ES-I3 (cell line): Measurements from ENCODE around the gene CPOX.

ENCODE experiments used
- H3K36me3 ChIP-seq: 2 replicates; pipeline ENCODE4 v1.6.1; 2013; ENCODE audit warnings: mild to moderate bottlenecking, low read length, control low read depth, moderate library complexity; ENCODE audit not compliant: insufficient read depth
- H3K4me1 ChIP-seq: 2 replicates; pipeline ENCODE4 v1.6.1; 2013; ENCODE audit warnings: mild to moderate bottlenecking, control low read depth, low read length; ENCODE audit not compliant: insufficient read depth
- H3K9ac ChIP-seq: 2 replicates; pipeline ENCODE4 v1.6.1; 2013; ENCODE audit warnings: low read depth, mild to moderate bottlenecking, low read length, moderate library complexity
- H3K9me3 ChIP-seq: 2 replicates; pipeline ENCODE4 v1.6.1; 2013; ENCODE audit warnings: mild to moderate bottlenecking, low read length, moderate library complexity; ENCODE audit not compliant: control insufficient read depth, insufficient read depth

The CPOX gene

GRCh38 chr3:98550833-98551232 is 42.6 kb downstream of the CPOX start:
- Histone ChIP-seq H3K4me1 (no peaks in the 10 kb centered on the region), H3K36me3 (no peaks in the 10 kb centered on the region), H3K9ac (no peak overlapping the region), H3K9me3 (no peaks in the 10 kb centered on the region)

GRCh38 chr3:98548544-98548943 is 44.9 kb downstream of the CPOX start:
- H3K4me1 ChIP-seq = no peaks in the 10 kb centered on the region
- H3K9ac ChIP-seq = no peak overlapping the region
- no peaks in the 10 kb centered on the region for H3K36me3 ChIP-seq
- no peaks in the 10 kb centered on the region for H3K9me3 ChIP-seq

- Histone ChIP-seq H3K4me1 (no peaks in the 10 kb centered on the region), H3K36me3 (no peaks in the 10 kb centered on the region), H3K9ac (no peak overlapping the region), H3K9me3 (no peaks in the 10 kb centered on the region)
Measured at GRCh38 chr3:98545940-98546339, 47.5 kb downstream of the CPOX start.

GRCh38 chr3:98542623-98543022 is 50.8 kb downstream of the CPOX start:
- Histone ChIP-seq H3K9me3 (no peaks in the 10 kb centered on the region; the same call in 1 of the 2 replicates), H3K4me1 (no peaks in the 10 kb centered on the region), H3K9ac (no peak overlapping the region), H3K36me3 (no peaks in the 10 kb centered on the region)

- Histone ChIP-seq H3K9me3 (no peaks in the 10 kb centered on the region; the same call in 1 of the 2 replicates), H3K36me3 (no peaks in the 10 kb centered on the region), H3K9ac (no peak overlapping the region), H3K4me1 (no peaks in the 10 kb centered on the region)
Measured at GRCh38 chr3:98541695-98542094, 51.7 kb downstream of the CPOX start.

GRCh38 chr3:98540346-98540745 is 53.1 kb downstream of the CPOX start:
- Histone ChIP-seq H3K9me3 (no peaks in the 10 kb centered on the region; the same call in 1 of the 2 replicates), H3K36me3 (no peaks in the 10 kb centered on the region), H3K9ac (no peak overlapping the region), H3K4me1 (no peaks in the 10 kb centered on the region)

GRCh38 chr3:98536456-98537017 is 56.9 kb downstream of the CPOX start:
- no peaks in the 10 kb centered on the region for H3K36me3 ChIP-seq
- H3K9ac ChIP-seq = no peak overlapping the region
- H3K9me3 ChIP-seq = no peaks in the 10 kb centered on the region; the same call in 1 of the 2 replicates
- H3K4me1 ChIP-seq = no peaks in the 10 kb centered on the region

- Histone ChIP-seq H3K4me1 (no peaks in the 10 kb centered on the region), H3K9ac (no peak overlapping the region), H3K9me3 (no peaks in the 10 kb centered on the region), H3K36me3 (no peaks in the 10 kb centered on the region)
Measured at GRCh38 chr3:98534734-98535133, 58.7 kb downstream of the CPOX start.

- H3K36me3 ChIP-seq = no peaks in the 10 kb centered on the region
- H3K9ac ChIP-seq = no peak overlapping the region
- H3K4me1 ChIP-seq = no peaks in the 10 kb centered on the region
- H3K9me3 ChIP-seq = no peaks in the 10 kb centered on the region
Measured at GRCh38 chr3:98534168-98534567, 59.2 kb downstream of the CPOX start.

- Histone ChIP-seq H3K9me3 (no peaks in the 10 kb centered on the region), H3K4me1 (no peaks in the 10 kb centered on the region), H3K9ac (no peak overlapping the region), H3K36me3 (no peaks in the 10 kb centered on the region)
Measured at GRCh38 chr3:98532709-98533571, 60.5 kb downstream of the CPOX start.

- no peaks in the 10 kb centered on the region for H3K4me1 ChIP-seq
- H3K9me3 ChIP-seq = no peaks in the 10 kb centered on the region
- H3K9ac ChIP-seq = no peak overlapping the region
- H3K36me3 ChIP-seq = no peaks in the 10 kb centered on the region
Measured at GRCh38 chr3:98532275-98532637, 61.2 kb downstream of the CPOX start.

GRCh38 chr3:98531622-98532274 is 61.7 kb downstream of the CPOX start, which contains the start of gene GPR15:
Gene GPR15 (plus strand): TSS chr3:98531978. CDS start chr3:98532034, 56 bp downstream.
- no peaks in the 10 kb centered on the region for H3K4me1 ChIP-seq
- H3K36me3 ChIP-seq = no peaks in the 10 kb centered on the region
- no peak within 1 kb of the TSS for H3K9ac ChIP-seq
- H3K9me3 ChIP-seq = no peaks in the 10 kb centered on the region

- Histone ChIP-seq H3K36me3 (no peaks in the 10 kb centered on the region), H3K9ac (no peak overlapping the region), H3K4me1 (no peaks in the 10 kb centered on the region), H3K9me3 (no peaks in the 10 kb centered on the region)
Measured at GRCh38 chr3:98530676-98531075, 62.7 kb downstream of the CPOX start.

GRCh38 chr3:98529856-98530459 is 63.5 kb downstream of the CPOX start:
- Histone ChIP-seq H3K4me1 (no peaks in the 10 kb centered on the region), H3K36me3 (no peaks in the 10 kb centered on the region), H3K9ac (no peak overlapping the region), H3K9me3 (no peaks in the 10 kb centered on the region)
